HCT116 (cell line): ENCODE results near the gene ASNSD1. TPM values are rescaled to one million over a fixed set of nuclear protein-coding genes. Genes with fewer than 3 reads are reported as not detected.

Experiments used
- ATAC-seq: fragments of 200-7000 bp; cut with Tn5 transposase; 2 replicates; pipeline ENCODE4 v1.9.1; 2020; ENCODE audit warnings: mild to moderate bottlenecking, moderate library complexity
- BruUV-seq: library from RNA; stranded (reverse); fragments of 400-500 nt; replicated peaks from 2 replicates; lab custom pipeline; 2021; lab: Mats Ljungman, UMichigan
- CTCF ChIA-PET: fragments of 300-600 bp; sonication (Branson Sonifier 250); formaldehyde crosslinking; loops from one replicate; lab custom pipeline; 2021; ENCODE audit warnings: antibody characterized with exemption; lab: Charles Lee
- POLR2A ChIA-PET: fragments of 300-600, 350-600 bp; sonication (Branson Sonifier 250); formaldehyde crosslinking; loops from one replicate; lab custom pipeline; 2021; ENCODE audit warnings: antibody characterized with exemption; lab: Charles Lee
- RAD21 ChIA-PET, 2 experiments: fragments of 300-600 bp; sonication (Branson Sonifier 250); formaldehyde crosslinking; loops; one replicate each; lab custom pipeline; 2023; ENCODE audit warnings: low total read pairs in 2 of 2; ENCODE audit not compliant: uncharacterized antibody in 2 of 2, unreplicated experiment in 2 of 2, low non-redundant PET in 1 of 2; lab: Charles Lee
- DNase-seq: peaks from one replicate; pipeline ENCODE4 v3.0.0-alpha.2; 2010; ENCODE audit warnings: low read depth, low spot score
- H2AFZ ChIP-seq: fragments of 200-600 bp; shearing (Covaris generic), sonication (generic); 2 replicates; pipeline ENCODE4 v1.6.1; 2017; ENCODE audit warnings: low read depth, mixed run types, mixed read lengths, antibody characterized with exemption, low read length; ENCODE audit not compliant: poor library complexity, severe bottlenecking
- H3K27ac ChIP-seq: 2 replicates; pipeline ENCODE4 v1.5.1; 2012; ENCODE audit warnings: low read depth, low read length
- H3K27me3 ChIP-seq: fragments of 200-600 bp; sonication (generic); 2 replicates; pipeline ENCODE4 v1.6.1; 2016; ENCODE audit warnings: mixed run types, low read length, mixed read lengths; ENCODE audit not compliant: insufficient read depth
- H3K36me3 ChIP-seq, 2 experiments: fragments of 200-500 bp in 1 of 2; fragments of 200-600 bp in 1 of 2; sonication (Bioruptor generic) in 1 of 2; sonication (generic) in 1 of 2; 2 replicates each; pipeline versions ENCODE4 v1.5.1 to v1.6.1; 2014 to 2016; ENCODE audit warnings: low read length in 2 of 2, inconsistent platforms in 1 of 2, mixed read lengths in 1 of 2, mixed run types in 1 of 2; ENCODE audit not compliant: insufficient read depth in 2 of 2, control insufficient read depth in 1 of 2
- H3K4me1 ChIP-seq, 2 experiments: fragments of 200-600 bp in 1 of 2; sonication (generic) in 1 of 2; 2 replicates each; pipeline versions ENCODE4 v1.5.1 to v1.6.1; 2012 to 2017; ENCODE audit warnings: low read length in 2 of 2, inconsistent platforms in 1 of 2, mild to moderate bottlenecking in 1 of 2, mixed read lengths in 1 of 2, mixed run types in 1 of 2, moderate library complexity in 1 of 2; ENCODE audit not compliant: insufficient read depth in 2 of 2, control insufficient read depth in 1 of 2
- H3K4me2 ChIP-seq: fragments of 200-600 bp; sonication (generic); 2 replicates; pipeline ENCODE4 v1.6.1; 2017; ENCODE audit warnings: mixed run types, low read length, mixed read lengths
- H3K4me3 ChIP-seq, 2 experiments: fragments of 200-600 bp in 1 of 2; sonication (generic) in 1 of 2; replicated peaks in 1 of 2; 2 replicates each; pipeline ENCODE4 v1.5.1; 2011 to 2016; ENCODE audit warnings: low read length in 2 of 2, control low read depth in 1 of 2, low read depth in 1 of 2, mild to moderate bottlenecking in 1 of 2, mixed read lengths in 1 of 2, mixed run types in 1 of 2
- H3K79me2 ChIP-seq: fragments of 200-600 bp; sonication (generic); 2 replicates; pipeline ENCODE4 v1.6.1; 2017; ENCODE audit warnings: mild to moderate bottlenecking, mixed run types, low read length, moderate library complexity, mixed read lengths; ENCODE audit not compliant: insufficient read depth
- H3K9ac ChIP-seq: fragments of 200-600 bp; sonication (generic); 2 replicates; pipeline ENCODE4 v1.6.1; 2016; ENCODE audit warnings: low read length, mixed read lengths
- H3K9me2 ChIP-seq: fragments of 200-600 bp; sonication (generic), shearing (Covaris generic); 2 replicates; pipeline ENCODE4 v1.6.1; 2017; ENCODE audit warnings: mixed run types, mild to moderate bottlenecking, moderate library complexity; ENCODE audit not compliant: insufficient read depth
- H3K9me3 ChIP-seq, 2 experiments: fragments of 200-500 bp in 1 of 2; fragments of 200-600 bp in 1 of 2; sonication (Bioruptor generic) in 1 of 2; sonication (generic) in 1 of 2; 2 replicates each; pipeline ENCODE4 v1.6.1; 2014 to 2017; ENCODE audit warnings: low read length in 2 of 2, mixed read lengths in 2 of 2, inconsistent platforms in 1 of 2, low read depth in 1 of 2, mild to moderate bottlenecking in 1 of 2, mixed run types in 1 of 2, moderate library complexity in 1 of 2; ENCODE audit not compliant: control insufficient read depth in 1 of 2, insufficient read depth in 1 of 2
- H4K20me1 ChIP-seq: fragments of 200-600 bp; sonication (generic), shearing (Covaris generic); 2 replicates; pipeline ENCODE4 v1.6.1; 2017; ENCODE audit warnings: mixed run types, mild to moderate bottlenecking, moderate library complexity; ENCODE audit not compliant: insufficient read depth
- CEBPB ChIP-seq: IDR thresholded peaks from 2 replicates; pipeline ENCODE4 v1.6.1; 2012; ENCODE audit warnings: low read depth
- EGR1 ChIP-seq: IDR thresholded peaks from 2 replicates; pipeline ENCODE4 v1.6.1; 2012; ENCODE audit warnings: low read depth
- ELF1 ChIP-seq: IDR thresholded peaks from 2 replicates; pipeline ENCODE4 v1.6.1; 2012; ENCODE audit warnings: low read depth, borderline replicate concordance
- EZH2 ChIP-seq: fragments of 200-600 bp; sonication (generic); IDR thresholded peaks from 2 replicates; pipeline ENCODE4 v1.6.1; 2017; ENCODE audit warnings: antibody characterized with exemption, mixed run types
- EZH2phosphoT487 ChIP-seq: fragments of 200-600 bp; IDR thresholded peaks from 2 replicates; pipeline ENCODE4 v1.6.1; 2018; ENCODE audit warnings: antibody characterized with exemption, borderline replicate concordance
- JUND ChIP-seq: IDR thresholded peaks from 2 replicates; pipeline ENCODE4 v1.6.1; 2012
- POLR2AphosphoS5 ChIP-seq: IDR thresholded peaks from 2 replicates; pipeline ENCODE4 v1.6.1; 2011; ENCODE audit warnings: mild to moderate bottlenecking, low read depth, low read length, moderate library complexity
- TCF7L2 ChIP-seq: IDR thresholded peaks from 2 replicates; pipeline ENCODE4 v1.7.0; 2011; ENCODE audit warnings: borderline replicate concordance, inconsistent platforms; ENCODE audit not compliant: insufficient read depth, insufficient read length; ENCODE audit errors: extremely low read depth
- YY1 ChIP-seq: IDR thresholded peaks from 2 replicates; pipeline ENCODE4 v1.6.1; 2011; ENCODE audit warnings: low read length, low read depth, moderate library complexity, mild to moderate bottlenecking; ENCODE audit not compliant: insufficient replicate concordance; ENCODE audit errors: extremely low read depth
- ZFX ChIP-seq: fragments of 450-650 bp; IDR thresholded peaks from 2 replicates; pipeline ENCODE4 v1.6.1; 2017
- ZNF274 ChIP-seq: fragments of 200-500 bp; sonication (Bioruptor generic); IDR thresholded peaks from 2 replicates; pipeline ENCODE4 v1.6.1; 2014; ENCODE audit warnings: mild to moderate bottlenecking, low read depth, low read length, inconsistent platforms
- intact Hi-C: fragments of 100-400 bp; cut with micrococcal nuclease; formaldehyde crosslinking; loops from 2 replicates; pipeline ENCODE4 v1.10.0; 2022
- total RNA-seq: library from RNA; stranded (reverse); gene quantifications from one replicate; pipeline ENCODE4 v1.2.1, GENCODE V29; 2021; ENCODE audit not compliant: unreplicated experiment
- TF ChIP-seq, protein P1 (sequence below): IDR thresholded peaks from 2 replicates; pipeline ENCODE4 v1.6.1; 2012; ENCODE audit warnings: low read depth
- TF ChIP-seq, protein P2 (sequence below): IDR thresholded peaks from 2 replicates; pipeline ENCODE4 v1.6.1; 2011; ENCODE audit warnings: mild to moderate bottlenecking, low read length, moderate library complexity; ENCODE audit not compliant: insufficient replicate concordance; ENCODE audit errors: extremely low read depth

The ASNSD1 gene
- total RNA-seq, 1 experiment from 2014 or later: 33.6 TPM

DNA sequence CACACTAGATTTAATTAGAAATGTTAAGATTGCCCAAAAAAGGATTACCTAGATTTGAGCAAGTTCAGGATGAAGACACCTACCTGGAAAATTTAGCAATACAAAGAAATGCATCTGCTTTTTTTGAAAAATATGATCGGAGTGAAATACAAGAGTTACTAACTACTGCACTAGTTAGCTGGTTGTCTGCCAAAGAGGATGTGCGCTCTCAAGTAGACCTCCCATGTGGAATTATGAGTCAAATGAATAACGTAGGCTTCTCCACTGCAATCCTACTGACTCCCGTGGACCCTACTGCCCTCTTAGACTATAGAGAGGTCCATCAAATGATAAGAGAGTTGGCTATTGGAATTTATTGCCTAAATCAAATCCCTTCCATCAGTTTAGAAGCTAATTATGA is 15.2 kb downstream of the ASNSD1 start:
- CTCF ChIA-PET: no interaction called here
- no peaks in the 10 kb centered on the region for H3K4me1 ChIP-seq
- BruUV-seq: no TSS peak
- H3K79me2 ChIP-seq: no peaks in the 10 kb centered on the region
- H2AFZ ChIP-seq: no peak overlapping the region
- no peaks in the 10 kb centered on the region for H4K20me1 ChIP-seq
- no peaks in the 10 kb centered on the region for H3K27me3 ChIP-seq
- H3K4me2 ChIP-seq: no peak overlapping the region
- H3K9me2 ChIP-seq: peaks cover 2% of the 10 kb centered on the region; the same call in 1 of the 2 replicates
- TF ChIP-seq EZH2: no peak
- TF ChIP-seq, protein P1, sequence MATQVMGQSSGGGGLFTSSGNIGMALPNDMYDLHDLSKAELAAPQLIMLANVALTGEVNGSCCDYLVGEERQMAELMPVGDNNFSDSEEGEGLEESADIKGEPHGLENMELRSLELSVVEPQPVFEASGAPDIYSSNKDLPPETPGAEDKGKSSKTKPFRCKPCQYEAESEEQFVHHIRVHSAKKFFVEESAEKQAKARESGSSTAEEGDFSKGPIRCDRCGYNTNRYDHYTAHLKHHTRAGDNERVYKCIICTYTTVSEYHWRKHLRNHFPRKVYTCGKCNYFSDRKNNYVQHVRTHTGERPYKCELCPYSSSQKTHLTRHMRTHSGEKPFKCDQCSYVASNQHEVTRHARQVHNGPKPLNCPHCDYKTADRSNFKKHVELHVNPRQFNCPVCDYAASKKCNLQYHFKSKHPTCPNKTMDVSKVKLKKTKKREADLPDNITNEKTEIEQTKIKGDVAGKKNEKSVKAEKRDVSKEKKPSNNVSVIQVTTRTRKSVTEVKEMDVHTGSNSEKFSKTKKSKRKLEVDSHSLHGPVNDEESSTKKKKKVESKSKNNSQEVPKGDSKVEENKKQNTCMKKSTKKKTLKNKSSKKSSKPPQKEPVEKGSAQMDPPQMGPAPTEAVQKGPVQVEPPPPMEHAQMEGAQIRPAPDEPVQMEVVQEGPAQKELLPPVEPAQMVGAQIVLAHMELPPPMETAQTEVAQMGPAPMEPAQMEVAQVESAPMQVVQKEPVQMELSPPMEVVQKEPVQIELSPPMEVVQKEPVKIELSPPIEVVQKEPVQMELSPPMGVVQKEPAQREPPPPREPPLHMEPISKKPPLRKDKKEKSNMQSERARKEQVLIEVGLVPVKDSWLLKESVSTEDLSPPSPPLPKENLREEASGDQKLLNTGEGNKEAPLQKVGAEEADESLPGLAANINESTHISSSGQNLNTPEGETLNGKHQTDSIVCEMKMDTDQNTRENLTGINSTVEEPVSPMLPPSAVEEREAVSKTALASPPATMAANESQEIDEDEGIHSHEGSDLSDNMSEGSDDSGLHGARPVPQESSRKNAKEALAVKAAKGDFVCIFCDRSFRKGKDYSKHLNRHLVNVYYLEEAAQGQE: no peak
- ATAC-seq: no peak
- H3K36me3 ChIP-seq: peaks cover 3 to 8% of the 10 kb centered on the region in 2 experiments; a peak in 2 of 4 replicates
- no peaks in the 10 kb centered on the region for H3K9me3 ChIP-seq
- RAD21 ChIA-PET: no interaction called here
- intact Hi-C loops: no loop called here
- no peak overlapping the region for H3K9ac ChIP-seq
- H3K27ac ChIP-seq: no peak overlapping the region
- POLR2A ChIA-PET: no interaction called here
- H3K4me3 ChIP-seq: no peak overlapping the region
- DNase-seq: no peak

DNA sequence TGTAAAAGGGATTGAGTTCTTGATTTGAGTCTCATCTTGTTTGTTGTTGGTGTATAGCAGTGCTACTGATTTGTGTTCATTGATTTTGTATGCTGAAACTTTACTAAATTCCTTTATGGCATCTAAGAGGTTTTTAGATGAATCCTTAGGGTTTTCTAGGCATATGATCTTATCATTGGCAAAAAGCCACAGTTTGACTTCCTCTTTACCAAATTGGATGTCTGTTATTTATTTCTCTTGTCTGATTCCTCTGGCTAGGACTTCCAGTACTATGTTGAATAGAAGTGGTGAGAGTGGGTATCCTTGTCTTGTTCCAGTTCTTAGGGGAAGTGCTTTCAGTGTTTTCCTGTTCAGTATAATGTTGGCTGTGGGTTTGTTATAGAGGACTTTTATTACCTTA is 18.0 kb downstream of the ASNSD1 start:
- POLR2A ChIA-PET: no interaction called here
- peaks cover 0 to 9% of the 10 kb centered on the region in 2 experiments; a peak in 1 of 4 replicates for H3K4me1 ChIP-seq
- CTCF ChIA-PET: no interaction called here
- H3K27ac ChIP-seq: no peak overlapping the region
- BruUV-seq: no TSS peak
- ATAC-seq (no peak), DNase-seq (no peak)
- no peak overlapping the region for H3K4me3 ChIP-seq
- no peaks in the 10 kb centered on the region for H3K79me2 ChIP-seq
- H3K9me3 ChIP-seq: no peaks in the 10 kb centered on the region
- intact Hi-C loops: no loop called here
- RAD21 ChIA-PET: no interaction called here
- H3K36me3 ChIP-seq: 0 out of 4 replicates have a peak, but pooled peaks cover 0 to 4% of the 10 kb centered on the region in 2 experiments
- H3K9me2 ChIP-seq: peaks cover 2% of the 10 kb centered on the region; the same call in 1 of the 2 replicates
- H3K27me3 ChIP-seq: no peaks in the 10 kb centered on the region
- no peak overlapping the region for H2AFZ ChIP-seq
- H3K4me2 ChIP-seq: no peak overlapping the region
- no peak overlapping the region for H3K9ac ChIP-seq
- H4K20me1 ChIP-seq: no peaks in the 10 kb centered on the region
- no peak for TF ChIP-seq TCF7L2
- TF ChIP-seq POLR2AphosphoS5: no peak
- TF ChIP-seq YY1: no peak
- TF ChIP-seq ELF1: no peak
- TF ChIP-seq ZNF274: no peak
- no peak for TF ChIP-seq EZH2phosphoT487
- TF ChIP-seq CEBPB: no peak
- TF ChIP-seq EGR1: no peak
- TF ChIP-seq JUND: no peak
- TF ChIP-seq, protein P2, sequence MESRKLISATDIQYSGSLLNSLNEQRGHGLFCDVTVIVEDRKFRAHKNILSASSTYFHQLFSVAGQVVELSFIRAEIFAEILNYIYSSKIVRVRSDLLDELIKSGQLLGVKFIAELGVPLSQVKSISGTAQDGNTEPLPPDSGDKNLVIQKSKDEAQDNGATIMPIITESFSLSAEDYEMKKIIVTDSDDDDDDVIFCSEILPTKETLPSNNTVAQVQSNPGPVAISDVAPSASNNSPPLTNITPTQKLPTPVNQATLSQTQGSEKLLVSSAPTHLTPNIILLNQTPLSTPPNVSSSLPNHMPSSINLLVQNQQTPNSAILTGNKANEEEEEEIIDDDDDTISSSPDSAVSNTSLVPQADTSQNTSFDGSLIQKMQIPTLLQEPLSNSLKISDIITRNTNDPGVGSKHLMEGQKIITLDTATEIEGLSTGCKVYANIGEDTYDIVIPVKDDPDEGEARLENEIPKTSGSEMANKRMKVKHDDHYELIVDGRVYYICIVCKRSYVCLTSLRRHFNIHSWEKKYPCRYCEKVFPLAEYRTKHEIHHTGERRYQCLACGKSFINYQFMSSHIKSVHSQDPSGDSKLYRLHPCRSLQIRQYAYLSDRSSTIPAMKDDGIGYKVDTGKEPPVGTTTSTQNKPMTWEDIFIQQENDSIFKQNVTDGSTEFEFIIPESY: no peak
- no peak for TF ChIP-seq ZFX
